GM13977 (cell line): Measurements from ENCODE around the gene ADAMTS9.

Experiments
- DNase-seq: peaks from one replicate; pipeline ENCODE4 v3.0.0; 2012; ENCODE audit warnings: low spot score
- in situ Hi-C: fragments of 300-500 bp; cut with MboI; formaldehyde crosslinking; loops from one replicate; pipeline ENCODE4 v1.12.0; 2022; ENCODE audit warnings: low sequenced_read_pairs, low pct_unique_long_range_greater_than_20kb, mixed read lengths, inconsistent platforms; ENCODE audit not compliant: unreplicated experiment
- TF ChIP-seq, protein P1 (sequence below): IDR thresholded peaks from 2 replicates; pipeline ENCODE4 v1.5.1; 2012; ENCODE audit warnings: mild to moderate bottlenecking, control low read depth; ENCODE audit not compliant: insufficient read depth; ENCODE audit errors: extremely low read depth, missing control alignments

The ADAMTS9 gene

DNA sequence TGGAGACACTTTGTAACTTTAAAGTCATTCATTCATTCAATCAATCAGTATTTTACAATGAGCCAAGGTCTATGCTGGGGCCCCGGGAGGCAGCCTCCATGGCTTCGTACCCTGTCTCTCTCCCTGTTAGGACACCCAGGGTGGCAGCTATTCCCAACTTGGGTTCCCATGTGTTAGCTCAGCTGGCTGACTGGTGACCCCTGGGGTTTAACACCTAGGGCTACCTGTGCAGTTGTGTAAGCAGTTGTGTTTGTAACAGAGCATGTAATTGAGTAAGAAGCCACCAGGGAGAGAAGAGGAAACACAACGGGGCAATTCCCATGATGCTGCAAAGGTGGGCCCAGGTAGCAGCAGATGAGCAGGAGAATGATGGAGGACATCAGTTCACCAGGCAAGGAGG lies 132.4 kb downstream of the ADAMTS9 start:
- in situ Hi-C loops = no loop called here
- no peak for DNase-seq

DNA sequence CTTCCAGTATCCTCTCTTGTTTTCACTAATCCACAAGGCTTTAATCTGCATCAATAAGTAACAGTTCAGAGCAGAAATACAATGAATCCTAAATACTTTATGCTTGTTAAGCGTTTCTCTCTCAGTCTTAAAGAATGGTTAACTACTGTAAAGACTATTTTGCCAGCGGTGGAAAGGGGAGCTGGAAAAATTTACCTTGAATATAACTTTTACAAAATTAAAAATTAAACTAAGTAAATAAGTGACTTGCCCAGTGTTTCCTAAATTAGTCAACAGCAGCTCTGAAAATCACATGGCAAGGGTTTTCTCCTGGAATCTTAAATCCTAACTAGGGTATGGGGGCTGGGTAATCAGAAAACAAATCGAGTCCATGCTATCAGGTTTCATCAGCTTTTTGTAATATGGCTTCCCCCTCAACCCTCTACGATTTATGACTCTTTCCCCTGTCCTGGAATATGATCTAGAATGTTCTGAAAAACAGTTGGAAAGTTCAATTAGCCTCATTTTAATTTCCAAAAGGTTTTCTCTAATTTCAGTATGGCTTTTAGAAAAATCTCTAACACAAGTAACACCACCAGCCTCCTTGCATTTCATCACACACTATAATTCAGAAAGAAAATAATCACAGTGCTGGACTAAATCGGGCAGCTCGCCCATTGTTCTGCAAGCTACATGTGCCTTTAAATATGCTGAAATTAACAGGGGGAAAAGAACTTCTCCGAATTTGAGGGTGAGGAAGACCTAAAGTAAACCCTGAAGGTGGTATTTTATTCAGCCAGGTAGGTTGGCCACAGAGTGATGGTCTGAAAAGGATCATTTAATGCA lies 133.5 kb downstream of the ADAMTS9 start:
- TF ChIP-seq, protein P1, sequence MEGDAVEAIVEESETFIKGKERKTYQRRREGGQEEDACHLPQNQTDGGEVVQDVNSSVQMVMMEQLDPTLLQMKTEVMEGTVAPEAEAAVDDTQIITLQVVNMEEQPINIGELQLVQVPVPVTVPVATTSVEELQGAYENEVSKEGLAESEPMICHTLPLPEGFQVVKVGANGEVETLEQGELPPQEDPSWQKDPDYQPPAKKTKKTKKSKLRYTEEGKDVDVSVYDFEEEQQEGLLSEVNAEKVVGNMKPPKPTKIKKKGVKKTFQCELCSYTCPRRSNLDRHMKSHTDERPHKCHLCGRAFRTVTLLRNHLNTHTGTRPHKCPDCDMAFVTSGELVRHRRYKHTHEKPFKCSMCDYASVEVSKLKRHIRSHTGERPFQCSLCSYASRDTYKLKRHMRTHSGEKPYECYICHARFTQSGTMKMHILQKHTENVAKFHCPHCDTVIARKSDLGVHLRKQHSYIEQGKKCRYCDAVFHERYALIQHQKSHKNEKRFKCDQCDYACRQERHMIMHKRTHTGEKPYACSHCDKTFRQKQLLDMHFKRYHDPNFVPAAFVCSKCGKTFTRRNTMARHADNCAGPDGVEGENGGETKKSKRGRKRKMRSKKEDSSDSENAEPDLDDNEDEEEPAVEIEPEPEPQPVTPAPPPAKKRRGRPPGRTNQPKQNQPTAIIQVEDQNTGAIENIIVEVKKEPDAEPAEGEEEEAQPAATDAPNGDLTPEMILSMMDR = no peak
- DNase-seq = no peak
- in situ Hi-C loops = no loop called here

More for the DNA sequence above, 132.4 kb downstream of the ADAMTS9 start:
- TF ChIP-seq, protein P1 = no peak

DNA sequence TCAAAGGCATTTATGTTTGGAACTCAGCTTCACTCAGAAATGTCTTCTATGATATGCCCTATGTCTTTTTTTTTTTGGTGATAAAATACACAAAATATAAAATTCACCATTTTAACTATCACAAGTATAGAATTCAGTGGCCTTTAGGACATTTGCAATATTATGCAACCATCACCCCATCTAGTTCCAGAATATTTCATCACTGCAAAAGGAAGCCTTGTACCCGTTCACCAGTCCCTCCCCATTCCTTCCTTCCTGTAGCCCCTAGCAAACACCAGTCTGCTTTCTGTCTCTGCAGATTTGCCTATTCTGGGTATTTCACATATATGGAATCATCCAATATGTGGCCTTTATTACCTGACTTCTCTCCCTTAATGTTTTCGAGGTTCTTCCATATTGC lies 134.8 kb downstream of the ADAMTS9 start:
- no peak for DNase-seq
- in situ Hi-C loops = no loop called here
- TF ChIP-seq, protein P1 = no peak

DNA sequence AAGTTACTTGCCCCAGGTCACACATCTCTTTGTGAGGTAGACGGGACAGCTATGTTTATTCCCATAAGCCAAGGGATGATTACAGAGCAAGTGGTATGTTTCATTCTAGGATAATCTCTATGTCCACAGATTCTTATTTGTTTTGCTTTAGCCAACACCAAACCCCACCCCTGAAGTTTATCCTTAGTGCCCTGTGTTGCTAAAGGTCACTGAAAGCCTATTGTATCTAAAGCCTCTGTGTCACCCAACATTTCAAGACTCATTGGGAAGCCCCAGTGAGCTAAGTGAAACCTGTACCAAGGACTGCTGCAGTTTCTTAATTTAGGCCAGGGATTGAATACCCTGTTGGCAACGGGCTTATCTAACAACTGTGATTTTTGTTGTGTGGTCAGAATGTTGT lies 135.6 kb downstream of the ADAMTS9 start:
- TF ChIP-seq, protein P1 = no peak
- in situ Hi-C loops = no loop called here
- no peak for DNase-seq

DNA sequence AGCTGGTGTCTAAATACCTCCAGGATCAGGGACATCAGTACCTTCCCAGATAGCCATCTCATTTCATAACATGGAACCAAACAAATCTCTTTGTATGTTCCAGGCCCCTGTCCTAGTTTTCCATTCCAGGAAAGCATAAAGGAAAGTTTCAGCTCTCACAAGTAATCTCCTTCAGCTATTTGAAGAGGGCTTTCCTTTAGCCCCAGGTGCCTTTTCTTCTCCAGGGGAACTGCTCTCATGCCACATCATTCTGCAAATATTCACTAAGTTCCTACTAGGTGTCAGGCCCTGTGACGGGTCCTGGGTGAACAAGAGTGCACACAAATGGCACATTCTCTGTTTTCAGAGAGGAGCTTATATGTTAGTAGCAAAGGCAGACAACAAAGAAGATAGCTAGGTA lies 136.1 kb downstream of the ADAMTS9 start:
- DNase-seq = no peak
- in situ Hi-C loops = no loop called here
- TF ChIP-seq, protein P1 = no peak

DNA sequence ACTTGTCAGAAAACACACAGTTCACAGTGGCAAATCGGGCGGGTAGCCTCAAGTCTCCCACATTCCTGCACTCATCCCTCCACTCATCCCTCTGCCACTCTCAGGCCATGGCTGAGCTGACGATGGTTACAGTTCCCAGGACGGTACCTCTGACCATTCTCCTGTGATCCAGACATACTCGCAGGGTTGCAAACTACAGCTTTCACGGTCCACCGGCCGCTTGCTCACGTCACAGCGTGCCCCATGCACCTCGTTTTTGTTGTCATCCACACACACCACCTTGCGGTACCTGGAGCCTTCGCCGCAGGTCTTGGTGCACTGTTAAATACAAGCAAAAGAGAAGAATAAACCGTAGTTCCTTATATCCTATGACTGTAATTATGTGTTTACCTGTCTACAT lies 137.1 kb downstream of the ADAMTS9 start:
- in situ Hi-C loops = no loop called here
- DNase-seq = no peak
- TF ChIP-seq, protein P1 = no peak
